HUES64 (cell line): Measurements from ENCODE around the gene GZMM.
A peak's percentile ranks its signal among the peaks of the same experiment; 100 is the strongest.

Experiments
- H3K27ac ChIP-seq: 2 replicates; pipeline ENCODE4 v1.7.0; 2013; ENCODE audit warnings: low read depth, low read length, inconsistent platforms
- H3K27me3 ChIP-seq: 2 replicates; pipeline ENCODE4 v1.6.1; 2013; ENCODE audit warnings: mild to moderate bottlenecking, low read length; ENCODE audit not compliant: insufficient read depth
- H3K36me3 ChIP-seq: 2 replicates; pipeline ENCODE4 v1.6.1; 2013; ENCODE audit warnings: mild to moderate bottlenecking, low read length; ENCODE audit not compliant: insufficient read depth
- H3K4me1 ChIP-seq: 2 replicates; pipeline ENCODE4 v1.6.1; 2013; ENCODE audit warnings: mild to moderate bottlenecking, low read length, moderate library complexity; ENCODE audit not compliant: insufficient read depth
- H3K4me3 ChIP-seq: 2 replicates; pipeline ENCODE4 v1.5.1; 2013; ENCODE audit warnings: mild to moderate bottlenecking, low read length, moderate library complexity
- H3K9ac ChIP-seq: 2 replicates; pipeline ENCODE4 v1.6.1; 2013; ENCODE audit warnings: mild to moderate bottlenecking, low read depth, low read length
- H3K9me3 ChIP-seq: 2 replicates; pipeline ENCODE4 v1.6.1; 2013; ENCODE audit warnings: low read depth, low read length; ENCODE audit not compliant: insufficient read depth
- WGBS: fragments of 150-250, 120-280 bp; methylation state at CpG from one replicate; pipeline ENCODE4 v1.1.7; 2013; ENCODE audit warnings: missing lambda C conversion rate; 5-methylcytosine and 5-hydroxymethylcytosine counted together

Gene GZMM

DNA sequence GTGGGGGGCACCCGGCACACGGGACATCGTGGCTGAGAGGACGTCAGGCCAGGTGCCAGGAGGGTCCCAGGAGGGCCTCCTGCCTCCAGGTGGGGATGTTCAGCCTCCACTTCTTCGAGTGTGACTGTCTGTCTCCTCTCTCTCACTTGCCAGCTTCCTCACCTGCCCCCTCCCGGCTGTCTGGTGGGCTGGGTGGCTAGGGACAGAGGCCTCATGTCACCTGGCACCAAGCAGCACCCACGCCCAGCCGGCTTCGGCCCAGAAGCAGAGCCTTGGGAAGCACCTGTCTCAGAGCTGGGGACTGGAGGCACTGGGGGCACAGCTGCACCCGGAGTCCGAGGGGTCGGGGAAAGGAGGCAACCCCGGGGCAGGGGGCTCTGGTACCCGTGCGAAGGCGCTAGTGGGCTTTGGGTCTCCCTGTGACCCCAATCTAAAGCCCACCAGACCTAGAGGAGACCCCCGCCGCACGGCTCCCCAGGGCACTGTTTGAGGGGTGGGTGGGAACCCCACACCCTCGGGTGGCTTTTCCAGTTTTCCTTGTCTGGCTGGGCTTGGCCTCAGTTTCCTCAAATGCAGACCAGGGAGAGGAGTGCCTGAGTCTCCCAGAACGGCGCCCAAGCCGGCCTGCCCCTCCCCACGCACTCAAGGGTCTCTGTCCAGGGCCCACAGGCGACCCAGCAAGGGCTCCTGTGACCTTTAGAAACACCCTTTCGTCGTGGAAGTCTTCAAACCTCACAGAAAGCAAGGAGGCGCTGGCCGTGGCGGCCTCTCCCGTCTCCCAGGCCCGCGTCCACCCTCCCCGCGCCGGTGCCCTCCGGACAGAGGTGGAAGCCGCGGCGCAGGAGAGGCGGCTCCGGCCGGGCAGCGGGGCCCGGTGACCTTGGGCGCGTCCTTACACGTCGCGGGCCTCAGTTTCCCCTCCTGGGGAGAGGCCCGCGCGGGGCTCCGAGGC is 45.2 kb downstream of the GZMM start:
- Histone ChIP-seq H3K27me3 (peaks cover 52% of the 10 kb centered on the region), H3K9ac (no peak overlapping the region), H3K36me3 (no peaks in the 10 kb centered on the region), H3K4me3 (peak overlapping the region; percentile 42; the same call in 1 of the 2 replicates), H3K27ac (no peak overlapping the region), H3K9me3 (no peaks in the 10 kb centered on the region), H3K4me1 (no peaks in the 10 kb centered on the region)
- 18% methylated on average over 51 of the region's 54 CpGs for WGBS

DNA sequence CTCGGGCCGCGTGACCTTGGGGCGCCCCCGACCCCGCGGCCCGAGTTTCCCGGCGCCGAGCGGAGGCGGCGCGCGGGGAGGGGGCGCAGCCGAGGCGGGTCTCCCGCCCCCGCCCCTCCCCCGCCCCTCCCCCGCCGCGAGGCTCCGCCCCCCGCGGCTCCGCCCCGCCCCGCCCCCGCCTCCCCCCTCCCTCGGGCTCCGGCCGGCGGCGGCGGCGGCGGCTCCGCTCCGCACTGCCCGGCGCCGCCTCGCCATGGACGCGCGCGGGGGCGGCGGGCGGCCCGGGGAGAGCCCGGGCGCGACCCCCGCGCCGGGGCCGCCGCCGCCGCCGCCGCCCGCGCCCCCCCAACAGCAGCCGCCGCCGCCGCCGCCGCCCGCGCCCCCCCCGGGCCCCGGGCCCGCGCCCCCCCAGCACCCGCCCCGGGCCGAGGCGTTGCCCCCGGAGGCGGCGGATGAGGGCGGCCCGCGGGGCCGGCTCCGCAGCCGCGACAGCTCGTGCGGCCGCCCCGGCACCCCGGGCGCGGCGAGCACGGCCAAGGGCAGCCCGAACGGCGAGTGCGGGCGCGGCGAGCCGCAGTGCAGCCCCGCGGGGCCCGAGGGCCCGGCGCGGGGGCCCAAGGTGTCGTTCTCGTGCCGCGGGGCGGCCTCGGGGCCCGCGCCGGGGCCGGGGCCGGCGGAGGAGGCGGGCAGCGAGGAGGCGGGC is 46.0 kb downstream of the GZMM start, which contains the start of gene HCN2:
Gene HCN2, plus strand, starts transcription at position 189 of the 703 bp plus-strand sequence. Its CDS starts 65 bp downstream, at position 254.
- H3K4me3 ChIP-seq, result peak within 1 kb of the TSS; percentile 42
- H3K27ac ChIP-seq, result no peak within 1 kb of the TSS
- WGBS, result under 1% methylated on average over 94 of the region's 132 CpGs
- peaks cover 56% of the 10 kb centered on the region for H3K27me3 ChIP-seq
- no peaks in the 10 kb centered on the region for H3K9me3 ChIP-seq
- no peaks in the 10 kb centered on the region for H3K36me3 ChIP-seq
- no peaks in the 10 kb centered on the region for H3K4me1 ChIP-seq
- no peak within 1 kb of the TSS for H3K9ac ChIP-seq

- Histone ChIP-seq H3K9me3 (no peaks in the 10 kb centered on the region), H3K27me3 (peaks cover 56% of the 10 kb centered on the region), H3K4me3 (peak overlapping the region; percentile 32), H3K27ac (no peak overlapping the region), H3K9ac (no peak overlapping the region), H3K4me1 (no peaks in the 10 kb centered on the region), H3K36me3 (no peaks in the 10 kb centered on the region)
- WGBS, result 3% methylated on average over 50 of the region's 50 CpGs
These were observed 46.5 kb downstream of the GZMM start for GRCh38 chr19:590396-590745.

GRCh38 chr19:590750-591098 is 46.9 kb downstream of the GZMM start:
- Histone ChIP-seq H3K27me3 (peaks cover 56% of the 10 kb centered on the region), H3K4me3 (peak overlapping the region; percentile 32; the same call in 1 of the 2 replicates), H3K9ac (no peak overlapping the region), H3K27ac (no peak overlapping the region), H3K36me3 (no peaks in the 10 kb centered on the region), H3K4me1 (no peaks in the 10 kb centered on the region), H3K9me3 (no peaks in the 10 kb centered on the region)
- WGBS, result 12% methylated on average over 40 of the region's 41 CpGs

- peaks cover 56% of the 10 kb centered on the region for H3K27me3 ChIP-seq
- no peak overlapping the region for H3K27ac ChIP-seq
- no peaks in the 10 kb centered on the region for H3K9me3 ChIP-seq
- H3K4me1 ChIP-seq, result no peaks in the 10 kb centered on the region
- no peak overlapping the region; the same call in 1 of the 2 replicates for H3K4me3 ChIP-seq
- 34% methylated on average over 75 of the region's 75 CpGs for WGBS
- H3K9ac ChIP-seq, result no peak overlapping the region
- no peaks in the 10 kb centered on the region for H3K36me3 ChIP-seq
These were observed 47.5 kb downstream of the GZMM start for GRCh38 chr19:591099-591958.

DNA sequence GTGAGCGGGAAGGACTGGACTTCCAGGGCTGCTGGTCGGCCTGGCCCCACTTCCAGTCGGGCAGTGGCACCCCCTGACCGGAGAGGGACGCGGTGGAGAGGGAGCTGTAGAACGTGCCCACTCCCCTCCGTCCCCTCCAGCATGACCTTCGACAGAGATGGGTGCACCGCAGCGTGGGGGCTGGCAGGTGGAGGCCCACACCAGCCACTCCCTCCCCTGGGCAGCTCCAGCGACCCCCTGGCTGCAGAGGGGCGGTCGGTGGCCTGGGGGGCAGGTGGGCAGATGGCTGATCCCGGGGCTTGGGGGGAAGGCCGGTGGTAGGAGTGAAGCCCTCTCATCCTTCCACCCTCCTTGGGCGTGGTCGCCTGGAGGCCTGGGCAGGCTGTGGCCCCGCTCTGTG is 48.2 kb downstream of the GZMM start:
- Histone ChIP-seq H3K9me3 (no peaks in the 10 kb centered on the region), H3K36me3 (no peaks in the 10 kb centered on the region), H3K9ac (no peak overlapping the region), H3K4me1 (no peaks in the 10 kb centered on the region), H3K27ac (no peak overlapping the region), H3K27me3 (peaks cover 56% of the 10 kb centered on the region), H3K4me3 (no peak overlapping the region)
- WGBS, result 87% methylated on average over 15 of the region's 19 CpGs

GRCh38 chr19:593055-593454 is 49.2 kb downstream of the GZMM start:
- Histone ChIP-seq H3K9ac (no peak overlapping the region), H3K27ac (no peak overlapping the region), H3K27me3 (peaks cover 52% of the 10 kb centered on the region), H3K36me3 (no peaks in the 10 kb centered on the region), H3K4me1 (no peaks in the 10 kb centered on the region), H3K4me3 (no peak overlapping the region), H3K9me3 (no peaks in the 10 kb centered on the region)
- WGBS, result 90% methylated on average over 18 of the region's 18 CpGs

DNA sequence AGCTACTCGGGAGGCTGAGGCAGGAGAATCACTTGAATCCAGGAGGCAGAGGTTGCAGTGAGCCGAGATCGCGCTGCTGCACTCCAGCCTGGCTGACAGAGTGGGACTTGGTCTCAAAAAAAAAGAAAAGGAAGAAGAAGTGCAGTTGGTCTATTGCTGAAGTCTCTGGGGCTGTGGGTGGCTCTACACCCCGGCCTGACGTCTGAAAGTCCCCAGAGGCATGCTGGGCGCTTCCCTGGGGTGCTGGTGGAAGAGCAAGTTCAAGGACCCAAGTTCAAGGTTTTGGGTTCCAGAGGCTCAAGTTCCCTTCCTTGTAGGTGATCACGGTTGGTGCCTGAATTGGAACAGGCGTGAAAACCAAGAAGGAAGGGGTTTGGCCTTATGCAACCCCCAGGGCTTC is 49.7 kb downstream of the GZMM start:
- Histone ChIP-seq H3K9me3 (no peaks in the 10 kb centered on the region), H3K36me3 (no peaks in the 10 kb centered on the region), H3K27ac (no peak overlapping the region), H3K27me3 (peaks cover 47% of the 10 kb centered on the region), H3K4me1 (no peaks in the 10 kb centered on the region), H3K9ac (no peak overlapping the region), H3K4me3 (no peak overlapping the region)
- 82% methylated on average over 9 of the region's 9 CpGs for WGBS

DNA sequence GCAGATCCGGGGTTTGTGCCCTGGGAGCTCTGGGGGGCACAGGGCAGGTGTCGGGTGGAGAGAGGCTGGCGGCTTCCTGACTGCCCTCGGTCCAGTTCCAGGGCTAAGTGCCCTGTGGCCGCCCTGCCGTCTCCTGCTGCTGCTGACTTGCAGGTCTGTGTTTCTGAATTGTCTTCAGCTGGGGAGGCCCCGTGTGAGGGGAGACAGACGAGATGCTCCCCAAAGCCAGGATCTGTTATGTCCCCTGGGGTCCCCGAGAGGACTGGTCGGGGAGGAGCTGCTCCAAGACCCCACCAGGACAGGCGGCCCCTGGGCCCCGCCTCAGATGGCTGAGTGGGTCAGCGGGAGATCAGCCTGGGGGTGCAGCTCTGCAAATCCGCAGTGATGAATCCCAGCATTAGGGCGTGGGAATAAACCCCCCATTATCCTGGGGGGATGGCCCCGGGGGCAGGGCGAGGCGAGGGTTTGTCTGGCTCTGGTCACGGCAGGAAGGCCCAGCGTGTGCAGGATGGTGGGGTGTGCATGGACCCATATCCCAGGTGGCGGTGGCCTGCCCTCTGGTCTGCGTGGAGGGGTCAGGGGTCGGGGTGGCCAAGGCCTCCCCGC is 50.5 kb downstream of the GZMM start:
- Histone ChIP-seq H3K36me3 (no peaks in the 10 kb centered on the region), H3K4me3 (no peak overlapping the region), H3K27ac (no peak overlapping the region), H3K27me3 (peaks cover 39% of the 10 kb centered on the region), H3K4me1 (no peaks in the 10 kb centered on the region), H3K9ac (no peak overlapping the region), H3K9me3 (no peaks in the 10 kb centered on the region)
- 91% methylated on average over 24 of the region's 24 CpGs for WGBS

GRCh38 chr19:595326-596262 is 51.7 kb downstream of the GZMM start:
- 82% methylated on average over 42 of the region's 42 CpGs for WGBS
- Histone ChIP-seq H3K27ac (no peak overlapping the region), H3K4me1 (no peaks in the 10 kb centered on the region), H3K36me3 (no peaks in the 10 kb centered on the region), H3K9me3 (no peaks in the 10 kb centered on the region), H3K4me3 (no peak overlapping the region), H3K9ac (no peak overlapping the region), H3K27me3 (peaks cover 32% of the 10 kb centered on the region)
